GM19438 (cell line): ENCODE data around the gene STX5.
A peak's percentile ranks its signal among the peaks of the same experiment; 100 is the strongest.
"Not testable (repeated sequence)": the region's sequence is repeated elsewhere in the genome, so short reads cannot be mapped to it uniquely, and the experiment has no call there.

Source experiments
- ATAC-seq: cut with Tn5 transposase; IDR thresholded peaks from one replicate; pipeline ENCODE4 v1.9.1; 2021; ENCODE audit warnings: low read depth; ENCODE audit not compliant: unreplicated experiment

Gene STX5

DNA sequence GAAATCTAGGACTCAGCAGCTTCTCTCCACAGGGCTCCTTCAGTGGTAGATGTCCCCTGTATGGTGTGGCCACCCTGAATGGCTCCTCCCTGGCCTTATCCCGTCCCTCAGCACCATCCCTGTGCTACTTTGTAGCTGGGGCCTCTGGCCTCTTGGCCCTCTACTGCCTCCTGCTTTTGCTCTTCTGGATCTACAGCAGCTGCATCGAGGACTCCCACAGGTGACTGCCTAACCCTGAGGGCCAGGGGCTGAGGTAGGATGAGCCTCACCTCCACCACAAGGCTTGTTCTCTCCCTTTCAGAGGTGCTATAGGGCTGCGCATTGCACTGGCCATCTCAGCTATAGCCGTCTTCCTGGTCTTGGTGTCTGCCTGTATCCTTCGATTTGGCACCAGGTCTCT lies 42.9 kb downstream of the STX5 start:
- ATAC-seq = no peak

DNA sequence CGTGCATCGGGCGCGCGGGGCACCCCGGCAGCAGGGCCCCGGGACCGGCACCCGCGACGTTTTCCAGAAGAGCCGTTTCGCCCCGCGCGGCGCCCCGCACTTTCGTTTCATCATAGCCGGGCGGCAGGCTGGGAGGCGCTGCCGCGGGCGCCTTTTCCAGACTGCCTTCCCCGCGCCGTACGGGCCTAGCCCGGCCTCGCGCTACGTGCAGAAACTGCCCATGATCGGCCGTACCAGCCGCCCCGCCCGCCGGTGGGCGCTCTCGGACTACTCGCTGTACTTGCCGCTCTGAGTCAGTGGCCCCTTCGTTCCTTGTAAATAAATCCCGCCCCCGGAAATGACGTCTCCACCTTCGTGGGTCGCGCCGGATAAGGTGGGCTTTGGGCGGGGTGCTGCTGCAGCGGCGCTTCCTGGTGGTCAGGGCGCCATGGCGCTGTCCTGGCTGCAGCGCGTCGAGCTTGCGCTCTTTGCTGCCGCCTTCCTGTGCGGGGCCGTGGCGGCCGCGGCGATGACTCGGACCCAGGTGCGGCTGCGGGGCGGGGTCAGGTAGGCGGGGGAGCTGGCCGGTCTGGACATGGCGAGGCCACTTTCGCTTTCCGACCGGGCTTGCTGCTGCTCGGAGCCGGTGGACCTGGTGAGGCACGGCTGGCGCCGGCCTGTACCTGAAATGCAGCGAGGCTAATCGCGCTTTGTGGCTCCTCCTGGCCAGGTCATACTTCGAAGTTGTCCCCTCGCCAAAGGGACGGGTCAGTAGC lies 44.7 kb downstream of the STX5 start, which contains the start of gene TMEM179B:
TMEM179B (plus strand) TSS at position 398 of the 755 bp plus-strand sequence; CDS start at position 428, 30 bp downstream.
- ATAC-seq = peak; percentile 73

- ATAC-seq = no peak
Observed at GRCh38 chr11:62786318-62787004, 45.4 kb downstream of the STX5 start.

DNA sequence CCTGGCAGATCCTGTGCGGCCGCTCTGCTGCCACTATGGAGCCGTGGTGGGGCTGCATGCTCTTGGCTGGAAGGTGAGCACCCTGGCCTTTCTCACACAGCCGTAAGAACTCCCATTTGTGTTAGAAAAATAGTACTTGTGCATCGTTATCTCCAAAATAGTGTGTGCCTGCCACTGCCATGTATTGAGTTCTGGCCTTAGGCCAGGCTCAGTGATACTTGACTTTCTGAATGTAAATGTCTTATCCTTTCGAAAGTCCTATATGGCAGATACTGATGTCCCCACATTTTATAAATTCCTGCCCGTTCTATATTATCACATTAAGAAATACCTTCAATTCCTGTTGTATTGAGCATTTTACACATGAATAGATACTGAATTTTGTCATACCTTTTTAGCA lies 49.1 kb downstream of the STX5 start:
- ATAC-seq = no peak

GRCh38 chr11:62778441-62778840 lies 53.4 kb downstream of the STX5 start:
- no peak for ATAC-seq

DNA sequence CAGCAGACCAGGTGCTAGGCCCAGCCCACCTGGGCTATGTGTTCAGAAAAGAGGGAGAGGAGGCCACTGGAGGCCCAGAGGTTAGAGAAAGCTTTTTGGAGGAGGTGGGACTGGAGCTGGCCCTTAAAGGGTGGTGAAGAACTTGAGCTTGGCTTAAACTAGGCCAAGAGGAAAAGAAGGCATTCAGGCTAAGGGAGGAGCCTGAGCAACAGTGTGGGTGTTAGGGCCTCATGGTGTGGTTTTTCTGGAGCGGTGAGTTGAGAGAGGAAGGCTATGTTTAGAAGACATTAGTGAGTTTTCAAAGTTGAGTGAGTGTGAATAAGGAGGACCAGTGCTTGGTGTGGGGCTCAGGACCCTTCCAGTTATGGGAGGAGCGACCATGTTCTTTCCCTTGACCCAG lies 54.5 kb downstream of the STX5 start:
- ATAC-seq = no peak

GRCh38 chr11:62775646-62776045 lies 56.2 kb downstream of the STX5 start:
- ATAC-seq = no peak

GRCh38 chr11:62774407-62774806 lies 57.4 kb downstream of the STX5 start:
- ATAC-seq = no peak

DNA sequence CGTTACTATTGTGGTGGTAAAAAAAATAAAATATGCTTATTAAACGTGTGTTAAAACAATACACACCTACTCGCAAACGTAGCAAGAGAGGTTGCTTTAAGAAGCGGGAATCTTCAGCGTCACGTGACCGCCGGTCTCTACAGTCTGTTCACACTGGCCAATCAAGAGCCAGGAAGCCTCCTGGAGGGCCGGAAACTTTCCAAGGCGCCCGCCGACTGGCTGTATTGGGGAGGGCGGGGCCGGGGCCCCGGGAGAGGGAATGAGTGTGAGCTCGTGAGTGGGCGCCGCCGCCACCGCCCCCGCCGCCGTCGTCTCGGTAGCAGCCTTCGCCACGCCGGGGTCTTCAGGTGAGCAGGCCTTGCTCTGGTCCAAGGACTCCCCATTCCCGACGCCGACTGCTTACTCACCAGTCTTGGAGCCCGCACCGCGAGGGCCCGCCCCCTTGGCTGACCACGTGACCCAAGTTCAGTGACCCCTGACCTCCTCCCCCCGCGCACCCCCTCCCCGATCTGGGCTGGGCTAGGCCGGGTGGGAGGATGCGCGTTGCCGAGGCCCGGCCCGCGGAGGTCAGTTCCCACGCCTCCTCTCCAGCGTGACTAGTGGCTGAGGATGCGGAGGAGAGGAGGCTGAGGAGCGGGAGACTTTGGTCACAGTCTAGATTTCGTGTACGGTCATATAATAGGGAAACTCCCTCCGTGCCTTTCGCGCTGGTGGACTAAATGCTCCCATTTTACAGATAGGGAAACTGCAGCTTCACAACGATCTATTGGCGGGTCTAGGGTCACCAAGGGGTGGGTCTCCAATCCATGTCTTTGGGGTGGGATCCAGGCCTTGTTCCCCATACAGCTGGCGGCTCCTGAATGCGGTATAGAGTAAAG lies 60.5 kb downstream of the STX5 start, which contains the start of gene TAF6L:
TAF6L (plus strand) TSS at position 253 of the 878 bp plus-strand sequence. CDS start 4,388 bp downstream, outside the sequence.
- ATAC-seq = peak; percentile 86

DNA sequence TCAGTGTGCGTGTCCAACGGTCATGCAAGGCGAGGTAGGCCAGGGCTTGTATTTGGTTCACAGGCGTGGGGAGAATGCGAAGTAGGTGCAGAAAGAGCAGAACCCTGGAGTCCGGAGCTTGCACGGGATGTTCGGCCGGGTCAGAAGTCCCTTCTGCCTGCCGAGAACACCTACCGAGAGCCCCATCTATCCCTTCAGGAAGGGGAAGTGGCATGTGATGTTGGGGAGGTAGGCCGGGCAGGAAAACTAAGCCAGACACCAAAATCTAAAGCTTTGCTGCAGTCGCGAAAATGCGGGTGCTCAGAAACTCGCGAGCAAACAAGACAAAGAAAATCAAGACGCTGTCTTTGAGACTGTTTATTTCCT lies 61.1 kb downstream of the STX5 start:
- no peak for ATAC-seq

GRCh38 chr11:62760867-62761227 lies 71.0 kb downstream of the STX5 start:
- ATAC-seq = not testable (repeated sequence)

DNA sequence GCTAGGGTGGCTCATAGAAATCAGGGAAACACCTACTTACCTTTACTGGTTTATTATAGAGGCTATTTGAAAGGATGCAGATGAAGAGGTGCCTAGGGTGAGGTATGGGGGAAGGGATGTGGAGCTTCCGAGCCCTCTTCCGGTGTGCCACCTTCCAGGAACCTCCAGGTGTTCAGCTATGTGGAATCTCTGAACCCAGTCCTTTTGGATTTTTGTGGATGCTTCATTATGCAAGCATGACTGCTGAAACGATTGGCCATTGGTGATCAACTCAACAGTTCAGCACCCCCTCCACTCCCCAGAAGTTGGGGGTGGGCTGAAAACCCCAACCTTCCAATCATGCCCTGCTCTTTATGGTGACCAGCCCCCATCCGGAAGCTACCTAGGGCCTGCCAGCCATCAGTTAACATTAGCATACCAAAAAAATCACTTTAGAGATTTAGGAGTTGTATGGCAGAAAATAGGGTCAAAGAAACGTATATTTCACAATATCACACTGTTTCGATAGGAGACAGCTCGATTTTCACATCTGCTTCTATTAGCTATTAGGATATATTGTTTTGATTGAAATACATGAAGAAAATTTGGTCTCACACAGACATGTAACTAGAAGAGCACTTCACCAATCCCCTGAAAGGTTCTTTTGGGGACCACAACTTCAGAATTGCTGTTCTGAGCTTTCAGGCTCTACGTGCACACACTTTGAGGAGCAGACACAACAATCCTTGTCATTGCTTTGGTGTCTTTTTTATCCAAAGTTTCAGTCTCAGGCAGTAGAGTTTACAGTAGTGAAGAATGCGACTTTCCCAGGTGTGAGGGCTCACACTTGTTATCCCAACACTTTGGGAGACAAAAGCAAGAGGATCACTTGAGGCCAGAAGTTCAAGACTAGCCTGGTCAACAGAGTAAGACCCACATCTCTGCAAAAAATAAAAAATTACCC lies 73.7 kb downstream of the STX5 start:
- no peak for ATAC-seq
